HK-2 (cell line): ENCODE results near the gene PTCD3.
A peak's percentile ranks its signal among the peaks of the same experiment; 100 is the strongest.

Experiments
- DNase-seq: peaks from one replicate; pipeline ENCODE4 v3.0.0-alpha.2; 2018; ENCODE audit not compliant: unreplicated experiment

The PTCD3 gene

GRCh38 chr2:86082756-86083155 lies 23.3 kb upstream of the PTCD3 start:
- no peak for DNase-seq

DNA sequence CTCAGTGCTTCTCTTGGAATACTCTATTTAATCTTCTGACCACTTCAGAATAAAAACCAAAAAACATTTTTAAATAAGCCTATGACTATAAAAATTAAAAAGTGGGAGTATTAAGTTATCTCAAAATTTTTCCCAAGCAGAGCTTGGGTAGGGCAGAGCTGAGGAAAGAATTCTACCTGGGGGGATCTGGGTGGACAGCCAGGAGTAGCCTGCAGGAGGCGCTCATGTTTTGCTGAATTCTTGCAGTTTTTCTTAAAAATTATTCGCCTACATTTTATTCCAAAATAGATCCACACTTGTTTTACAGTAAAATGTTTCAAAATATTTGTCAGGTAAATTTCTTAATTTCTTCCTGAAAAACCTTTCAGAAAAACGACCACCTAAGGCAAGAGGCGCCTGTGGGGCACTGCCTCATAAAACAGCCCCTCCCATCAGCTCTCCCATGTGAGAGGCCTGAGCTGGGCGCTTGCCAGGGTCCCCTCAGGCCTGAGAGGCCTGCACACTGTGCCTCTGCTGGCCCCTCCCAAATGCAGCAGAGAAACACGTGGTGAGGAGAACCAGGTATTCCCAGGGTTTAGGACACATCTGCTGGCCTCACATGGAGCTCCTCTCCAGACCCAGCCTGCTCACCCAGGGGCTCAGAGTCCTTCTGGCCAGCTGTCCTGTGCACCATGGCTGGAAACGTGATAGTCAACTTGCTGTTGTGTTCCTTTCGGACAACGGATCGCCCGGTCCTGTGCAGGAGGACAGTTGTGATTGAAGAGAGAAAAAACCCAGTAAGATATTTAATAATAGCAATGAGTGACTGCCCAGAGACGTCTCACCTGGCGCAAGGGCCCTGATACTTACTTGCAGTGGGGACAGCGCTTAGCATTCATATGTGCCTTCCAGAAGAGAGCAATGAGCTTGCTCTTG lies 17.8 kb upstream of the PTCD3 start:
- no peak for DNase-seq

GRCh38 chr2:86094229-86094628 lies 11.8 kb upstream of the PTCD3 start:
- no peak for DNase-seq

- DNase-seq, result no peak
Measured at GRCh38 chr2:86097114-86097896, 8.7 kb upstream of the PTCD3 start.

DNA sequence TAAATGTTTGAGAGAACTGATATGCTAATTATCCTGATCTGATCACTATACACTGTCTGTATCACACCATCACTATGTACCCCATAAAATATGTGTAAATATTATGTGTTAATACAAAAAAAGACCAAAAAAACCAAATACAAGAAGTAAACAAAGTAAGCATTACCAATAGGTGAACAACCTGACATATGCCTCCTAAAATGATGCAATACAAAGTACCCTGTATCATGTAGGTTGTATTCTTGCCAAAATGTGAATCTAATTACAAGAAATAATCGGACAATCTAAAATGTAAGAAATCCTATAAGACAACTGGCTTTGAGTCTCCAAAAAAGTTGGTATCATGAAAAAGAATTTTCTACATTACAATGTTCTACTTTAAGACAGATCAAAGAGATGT lies 8.1 kb upstream of the PTCD3 start:
- no peak for DNase-seq

- DNase-seq, result no peak
Measured at GRCh38 chr2:86102157-86102556, 3.9 kb upstream of the PTCD3 start.

GRCh38 chr2:86105252-86105968 lies 625 bp upstream of the PTCD3 start, which contains the start of gene POLR1A:
TSS of gene POLR1A (minus strand) at chr2:86105886. CDS start at chr2:86105776, 110 bp downstream.
- peak; percentile 86 for DNase-seq

GRCh38 chr2:86107031-86107430 lies 996 bp downstream of the PTCD3 start:
- DNase-seq, result no peak

DNA sequence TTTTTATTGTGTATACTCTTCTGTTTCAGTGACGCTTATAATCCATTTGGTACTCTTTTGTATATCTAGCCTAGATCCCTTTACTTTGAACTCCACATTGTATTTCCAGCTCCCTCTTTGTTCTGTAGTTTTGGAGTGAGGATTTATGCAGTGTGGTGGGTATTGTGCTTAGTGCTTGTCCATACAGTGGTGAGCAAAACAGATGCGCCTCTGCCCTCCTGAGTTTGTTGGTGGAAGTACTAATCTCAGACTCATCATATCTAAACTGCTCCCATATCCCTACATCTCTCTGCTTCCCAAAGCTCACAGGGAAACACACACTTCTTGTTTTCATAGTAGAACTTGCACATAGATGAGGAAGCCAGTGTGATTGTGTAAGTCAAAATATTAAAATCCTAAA lies 12.1 kb downstream of the PTCD3 start:
- no peak for DNase-seq

GRCh38 chr2:86123328-86123925 lies 17.4 kb downstream of the PTCD3 start:
- no peak for DNase-seq

DNA sequence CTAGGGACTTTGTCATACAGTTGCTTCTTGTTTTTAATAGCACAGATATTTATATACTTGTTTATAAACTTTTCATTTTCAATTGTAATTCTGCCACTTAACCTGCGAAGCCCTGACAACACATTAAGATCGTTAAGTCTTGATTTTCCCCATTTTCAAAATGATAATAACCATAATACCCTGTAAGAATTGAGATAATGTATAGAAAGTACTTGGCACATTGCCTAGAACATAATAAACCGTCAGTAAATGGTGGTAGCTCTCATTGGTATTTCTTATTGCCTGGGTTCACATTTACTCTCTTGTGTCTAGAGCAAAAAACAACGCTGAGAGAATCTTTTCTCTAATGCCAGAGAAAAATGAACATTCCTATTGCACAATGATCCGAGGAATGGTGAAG lies 18.6 kb downstream of the PTCD3 start:
- no peak for DNase-seq

DNA sequence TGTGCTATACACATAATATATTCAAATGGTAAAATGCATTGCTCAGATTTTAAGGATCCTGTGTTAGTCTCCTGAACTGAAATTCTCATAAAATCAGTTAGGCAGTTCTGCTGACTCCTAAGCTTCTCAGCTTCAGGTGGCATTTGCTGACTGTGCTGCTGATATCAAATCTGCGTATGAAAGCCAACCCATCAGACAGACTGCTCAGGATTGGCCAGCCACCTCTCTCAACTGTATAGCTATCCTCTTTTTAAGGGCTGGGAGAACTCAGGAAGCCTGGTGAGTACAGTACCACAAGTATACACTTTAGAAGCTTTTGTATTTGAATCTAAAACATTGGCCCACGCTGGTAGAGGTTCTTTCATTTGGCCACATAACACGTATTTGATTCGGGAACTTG lies 28.7 kb downstream of the PTCD3 start:
- no peak for DNase-seq

GRCh38 chr2:86135653-86136052 lies 29.6 kb downstream of the PTCD3 start:
- no peak for DNase-seq

GRCh38 chr2:86136141-86136540 lies 30.1 kb downstream of the PTCD3 start:
- DNase-seq, result no peak

DNA sequence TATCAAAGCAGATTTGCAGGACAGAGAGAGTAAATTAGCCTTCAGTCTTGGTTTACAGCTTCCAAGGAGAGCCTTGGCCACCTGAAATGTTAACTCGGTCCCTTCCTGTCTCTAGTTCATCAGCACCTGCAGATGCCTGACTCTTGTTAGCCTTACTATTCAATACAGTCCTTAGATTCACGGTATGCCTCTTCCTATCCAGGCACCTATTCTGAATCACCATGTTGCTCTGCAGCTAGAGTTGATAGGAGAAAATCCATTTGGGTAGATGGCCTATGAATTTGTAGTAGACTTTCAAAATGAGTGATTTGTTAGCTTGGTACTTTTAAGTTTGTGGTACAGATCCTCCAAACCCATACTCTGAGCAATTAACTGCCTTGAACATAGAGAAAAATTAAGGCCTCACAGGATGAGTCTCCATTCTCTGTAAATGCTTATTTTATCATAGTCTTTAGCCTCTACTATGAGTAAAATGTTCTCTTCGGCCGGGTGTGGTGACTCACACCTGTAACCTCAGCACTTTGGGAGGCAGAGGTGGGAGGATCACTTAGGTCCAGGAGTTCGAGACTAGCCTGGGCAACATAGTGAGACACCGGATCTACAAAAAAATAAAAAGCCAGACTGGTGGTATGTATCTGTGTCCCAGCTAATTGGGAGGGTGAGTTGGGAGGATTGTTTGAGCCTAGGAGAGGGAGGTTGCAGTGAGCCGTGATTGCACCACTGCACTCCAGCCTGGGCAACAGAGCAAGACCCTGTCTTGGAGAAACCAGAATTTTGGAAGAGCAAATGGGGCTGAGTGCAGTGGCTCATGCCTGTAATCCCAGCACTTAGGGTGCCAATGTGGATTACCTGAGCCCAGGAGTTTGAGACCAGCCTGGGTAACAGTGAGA lies 32.9 kb downstream of the PTCD3 start:
- no peak for DNase-seq

DNA sequence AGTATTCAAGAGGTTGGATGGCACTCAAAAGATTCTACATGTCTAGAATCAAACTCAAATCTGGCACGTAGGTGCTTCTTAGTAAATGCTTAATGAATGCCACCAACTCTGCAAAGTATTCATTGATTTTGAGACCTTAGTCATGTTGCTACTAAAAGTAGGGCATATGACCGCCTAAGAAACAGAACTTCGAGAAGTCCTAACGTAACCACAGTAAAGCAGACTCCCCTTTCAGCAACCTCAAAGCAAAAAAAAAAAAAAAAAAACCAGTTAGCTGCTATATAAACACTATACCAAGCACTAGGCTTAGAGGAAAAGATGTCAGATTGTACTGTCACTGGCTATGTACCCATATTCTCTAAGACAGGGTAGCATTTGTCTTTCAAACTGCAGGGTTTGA lies 33.9 kb downstream of the PTCD3 start:
- DNase-seq, result no peak

DNA sequence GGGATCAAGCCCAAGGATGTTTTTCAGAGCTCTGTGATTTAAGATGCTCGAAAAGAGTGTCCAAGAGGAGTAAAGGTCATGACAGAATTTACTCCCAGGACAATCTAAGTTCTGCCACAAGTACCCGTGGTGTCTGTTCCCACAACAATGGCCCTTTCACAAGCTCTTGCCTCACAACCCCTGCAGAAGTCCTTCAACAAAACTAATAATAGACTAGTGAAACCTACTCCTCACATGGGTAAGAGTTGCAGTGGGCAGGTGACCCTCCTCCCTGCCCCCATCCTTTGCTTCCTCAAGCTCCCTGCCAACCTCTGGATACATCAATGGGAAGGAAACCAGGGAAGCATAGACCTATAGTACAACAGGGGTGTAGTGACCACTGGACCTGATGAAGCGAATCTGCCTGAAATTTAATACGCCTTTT lies 34.9 kb downstream of the PTCD3 start:
- DNase-seq, result no peak

DNA sequence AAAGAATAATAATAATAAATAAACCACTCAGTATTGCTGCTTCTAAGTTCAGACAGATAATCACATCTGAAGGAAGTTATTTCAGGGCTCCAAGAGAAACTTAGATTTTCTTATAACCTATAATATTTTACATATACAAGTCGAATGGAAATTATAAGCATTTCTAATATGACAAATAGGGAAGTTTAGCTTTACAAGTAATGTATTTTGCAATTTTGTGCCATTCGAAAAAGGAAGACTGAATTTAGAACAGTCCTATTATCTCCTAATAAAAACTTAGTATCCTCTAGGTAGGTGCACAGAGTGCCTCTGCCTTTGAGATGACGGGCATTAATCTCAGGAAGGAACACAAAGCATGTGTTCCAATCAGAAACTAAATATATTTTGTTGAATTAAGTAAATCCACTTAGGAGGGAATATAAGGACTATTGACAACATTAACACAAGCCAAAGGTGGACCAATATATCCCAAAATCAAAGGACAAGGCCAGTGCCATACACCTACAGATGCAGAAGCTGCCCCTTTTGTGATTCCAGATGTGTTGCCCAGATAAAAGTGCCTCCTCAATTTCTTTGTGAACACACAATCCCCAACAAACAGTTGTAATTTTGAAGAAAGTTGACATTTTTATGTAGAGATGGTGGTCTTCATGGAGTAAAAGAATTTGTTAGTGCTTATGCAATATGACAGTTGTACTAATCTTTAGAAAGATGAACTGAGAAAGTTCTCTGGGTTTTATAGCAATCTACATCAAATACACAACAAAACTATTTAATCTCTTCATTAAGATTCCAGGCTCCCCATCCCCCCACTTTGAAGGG lies 36.6 kb downstream of the PTCD3 start:
- no peak for DNase-seq

GRCh38 chr2:86143307-86143706 lies 37.3 kb downstream of the PTCD3 start:
- no peak for DNase-seq
